ENCODE measurements around the gene MACROD1.

The MACROD1 gene

GRCh38 chr11:64117763-64118459, 48.0 kb downstream of the MACROD1 start:
- no peak for TF ChIP-seq EZH2phosphoT487 (conservative IDR thresholded peaks at IDR 0.05; ENCODE audit: low read length)
- TF ChIP-seq, protein P1, sequence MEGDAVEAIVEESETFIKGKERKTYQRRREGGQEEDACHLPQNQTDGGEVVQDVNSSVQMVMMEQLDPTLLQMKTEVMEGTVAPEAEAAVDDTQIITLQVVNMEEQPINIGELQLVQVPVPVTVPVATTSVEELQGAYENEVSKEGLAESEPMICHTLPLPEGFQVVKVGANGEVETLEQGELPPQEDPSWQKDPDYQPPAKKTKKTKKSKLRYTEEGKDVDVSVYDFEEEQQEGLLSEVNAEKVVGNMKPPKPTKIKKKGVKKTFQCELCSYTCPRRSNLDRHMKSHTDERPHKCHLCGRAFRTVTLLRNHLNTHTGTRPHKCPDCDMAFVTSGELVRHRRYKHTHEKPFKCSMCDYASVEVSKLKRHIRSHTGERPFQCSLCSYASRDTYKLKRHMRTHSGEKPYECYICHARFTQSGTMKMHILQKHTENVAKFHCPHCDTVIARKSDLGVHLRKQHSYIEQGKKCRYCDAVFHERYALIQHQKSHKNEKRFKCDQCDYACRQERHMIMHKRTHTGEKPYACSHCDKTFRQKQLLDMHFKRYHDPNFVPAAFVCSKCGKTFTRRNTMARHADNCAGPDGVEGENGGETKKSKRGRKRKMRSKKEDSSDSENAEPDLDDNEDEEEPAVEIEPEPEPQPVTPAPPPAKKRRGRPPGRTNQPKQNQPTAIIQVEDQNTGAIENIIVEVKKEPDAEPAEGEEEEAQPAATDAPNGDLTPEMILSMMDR (IDR thresholded peaks at IDR 0.05; ENCODE audit: insufficient read depth, low read length, poor library complexity, severe bottlenecking) = no peak
- no peaks in the 10 kb centered on the region for H4K20me1 ChIP-seq (ENCODE audit: low read depth, low read length)
- H3K9ac ChIP-seq (ENCODE audit: low read length) = no peak overlapping the region
- no peaks in the 10 kb centered on the region for H3K9me2 ChIP-seq (replicated peaks; ENCODE audit: insufficient read depth, low read length)
- no peaks in the 10 kb centered on the region for H3K27me3 ChIP-seq (ENCODE audit: low read length)
- no peaks in the 10 kb centered on the region for H3K79me2 ChIP-seq (ENCODE audit: insufficient read depth, low read length)
- H3F3A ChIP-seq (ENCODE audit: insufficient read depth) = no peaks in the 10 kb centered on the region
- no peak overlapping the region for H3K4me2 ChIP-seq (ENCODE audit: low read depth, low read length, poor library complexity, severe bottlenecking)
- no peak overlapping the region for H2AFZ ChIP-seq (ENCODE audit: low read depth, low read length, severe bottlenecking)
- no peaks in the 10 kb centered on the region for H3K9me3 ChIP-seq (ENCODE audit: insufficient read depth, low read length)
- no peak overlapping the region for H3K4me3 ChIP-seq (ENCODE audit: insufficient read depth, low read length, poor library complexity, severe bottlenecking)
- no peaks in the 10 kb centered on the region for H3K36me3 ChIP-seq (ENCODE audit: low read length)
- H3K27ac ChIP-seq (ENCODE audit: low read depth, low read length) = no peak overlapping the region

DNA sequence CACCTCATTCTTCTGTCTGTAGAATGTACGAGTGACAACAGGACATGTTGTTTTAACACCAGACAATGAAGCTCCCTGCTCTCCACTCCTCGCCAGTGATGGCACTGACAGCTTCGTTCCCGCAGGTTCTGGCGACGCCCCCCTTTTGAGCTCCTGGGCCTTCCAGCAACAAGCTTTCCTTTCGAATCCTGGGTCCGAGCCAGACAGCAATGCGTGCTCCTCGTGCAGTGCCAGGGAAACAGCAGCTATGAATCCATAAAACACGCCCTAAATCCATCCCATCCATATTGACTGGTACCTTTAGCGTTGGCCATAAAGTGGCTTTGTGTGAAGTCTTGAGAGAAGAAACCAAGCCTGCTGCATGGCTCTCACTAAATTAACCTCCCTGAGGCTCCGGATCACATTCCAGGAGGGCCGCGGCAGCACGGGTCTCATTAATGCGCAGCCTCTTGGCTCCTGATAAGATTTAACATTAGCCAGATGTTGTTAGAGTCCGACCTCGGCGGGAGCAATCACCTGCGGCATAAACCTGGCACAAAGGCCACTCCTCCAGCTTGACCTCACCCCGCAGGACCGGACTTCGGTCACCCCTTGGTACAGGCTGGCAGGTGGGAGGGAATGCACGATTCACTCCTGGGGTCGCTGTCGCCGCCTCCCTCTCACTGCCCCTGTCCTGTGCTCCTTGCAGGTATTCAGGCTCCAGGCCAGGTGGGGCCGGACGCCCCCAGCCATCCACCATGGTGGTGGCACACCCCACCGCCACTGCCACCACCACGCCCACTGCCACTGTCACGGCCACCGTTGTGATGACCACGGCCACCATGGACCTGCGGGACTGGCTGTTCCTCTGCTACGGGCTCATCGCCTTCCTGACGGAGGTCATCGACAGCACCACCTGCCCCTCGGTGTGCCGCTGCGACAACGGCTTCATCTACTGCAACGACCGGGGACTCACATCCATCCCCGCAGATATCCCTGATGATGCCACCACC, 50.1 kb downstream of the MACROD1 start:
- no peaks in the 10 kb centered on the region for H3K9me2 ChIP-seq (replicated peaks; ENCODE audit: insufficient read depth, low read length)
- no peaks in the 10 kb centered on the region for H3K9me3 ChIP-seq (ENCODE audit: insufficient read depth, low read length)
- H3K79me2 ChIP-seq (ENCODE audit: insufficient read depth, low read length) = no peaks in the 10 kb centered on the region
- no peak overlapping the region for H3K4me2 ChIP-seq (ENCODE audit: low read depth, low read length, poor library complexity, severe bottlenecking)
- TF ChIP-seq, protein P1 (IDR thresholded peaks at IDR 0.05; ENCODE audit: insufficient read depth, low read length, poor library complexity, severe bottlenecking) = no peak
- TF ChIP-seq EZH2phosphoT487 (conservative IDR thresholded peaks at IDR 0.05; ENCODE audit: low read length) = no peak
- H4K20me1 ChIP-seq (ENCODE audit: low read depth, low read length) = no peaks in the 10 kb centered on the region
- H3K27me3 ChIP-seq (ENCODE audit: low read length) = no peaks in the 10 kb centered on the region
- no peak overlapping the region for H3K27ac ChIP-seq (ENCODE audit: low read depth, low read length)
- H3F3A ChIP-seq (ENCODE audit: insufficient read depth) = no peaks in the 10 kb centered on the region
- no peak overlapping the region for H3K4me3 ChIP-seq (ENCODE audit: insufficient read depth, low read length, poor library complexity, severe bottlenecking)
- H3K36me3 ChIP-seq (ENCODE audit: low read length) = no peaks in the 10 kb centered on the region
- H3K9ac ChIP-seq (ENCODE audit: low read length) = no peak overlapping the region
- no peak overlapping the region for H2AFZ ChIP-seq (ENCODE audit: low read depth, low read length, severe bottlenecking)

DNA sequence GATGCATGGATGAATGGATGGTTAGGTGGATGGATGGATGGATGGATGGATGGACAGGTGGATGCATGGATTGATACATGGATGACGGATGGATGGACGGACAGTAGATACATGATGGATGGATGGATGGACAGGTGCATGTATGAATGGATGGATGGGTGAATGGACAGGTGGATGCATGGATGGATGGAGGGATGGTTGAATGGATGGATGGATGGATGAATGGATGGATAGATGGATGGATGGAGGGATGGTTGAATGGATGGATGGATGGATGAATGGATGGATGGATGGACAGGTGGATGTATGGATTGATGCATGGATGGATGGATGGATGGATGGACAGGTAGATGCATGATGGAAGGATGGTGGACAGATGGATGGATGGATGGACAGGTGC, 51.7 kb downstream of the MACROD1 start:
- TF ChIP-seq, protein P1 (IDR thresholded peaks at IDR 0.05; ENCODE audit: insufficient read depth, low read length, poor library complexity, severe bottlenecking) = no peak
- no peak for TF ChIP-seq EZH2phosphoT487 (conservative IDR thresholded peaks at IDR 0.05; ENCODE audit: low read length)
- Histone ChIP-seq H3K9me3 (ENCODE audit: insufficient read depth, low read length) (no peaks in the 10 kb centered on the region), H3F3A (ENCODE audit: insufficient read depth) (no peaks in the 10 kb centered on the region), H3K4me3 (ENCODE audit: insufficient read depth, low read length, poor library complexity, severe bottlenecking) (no peak overlapping the region), H3K27me3 (ENCODE audit: low read length) (no peaks in the 10 kb centered on the region), H3K9ac (ENCODE audit: low read length) (no peak overlapping the region), H3K36me3 (ENCODE audit: low read length) (no peaks in the 10 kb centered on the region), H2AFZ (ENCODE audit: low read depth, low read length, severe bottlenecking) (no peak overlapping the region), H3K4me2 (ENCODE audit: low read depth, low read length, poor library complexity, severe bottlenecking) (no peak overlapping the region), H3K27ac (ENCODE audit: low read depth, low read length) (no peak overlapping the region), H3K79me2 (ENCODE audit: insufficient read depth, low read length) (no peaks in the 10 kb centered on the region), H4K20me1 (ENCODE audit: low read depth, low read length) (no peaks in the 10 kb centered on the region), H3K9me2 (replicated peaks; ENCODE audit: insufficient read depth, low read length) (no peaks in the 10 kb centered on the region)
